H9 (cell line): ENCODE data around the gene TOR4A. TPM values are rescaled to one million over a fixed set of nuclear protein-coding genes. Genes with fewer than 3 reads are reported as not detected.

ENCODE experiments used
- DNase-seq: peaks from one replicate; pipeline ENCODE4 v3.0.0-alpha.2; 2017
- H2AFZ ChIP-seq: one replicate; pipeline ENCODE4 v1.6.1; 2013; ENCODE audit warnings: mild to moderate bottlenecking, low read length, control low read depth, moderate library complexity
- H2AK5ac ChIP-seq: 2 replicates; pipeline ENCODE4 v1.6.1; 2013; ENCODE audit warnings: low read length, control low read depth, mixed read lengths; ENCODE audit not compliant: insufficient read length
- H2BK120ac ChIP-seq: one replicate; pipeline ENCODE4 v1.6.1; 2013; ENCODE audit warnings: low read depth, mild to moderate bottlenecking, low read length, control low read depth, inconsistent platforms; ENCODE audit not compliant: poor library complexity, severe bottlenecking
- H2BK12ac ChIP-seq: 2 replicates; pipeline ENCODE4 v1.6.1; 2013; ENCODE audit warnings: low read length, control low read depth, mixed read lengths, low read depth; ENCODE audit not compliant: insufficient read length
- H2BK15ac ChIP-seq: 2 replicates; pipeline ENCODE4 v1.6.1; 2013; ENCODE audit warnings: low read depth, low read length, control low read depth
- H2BK20ac ChIP-seq: one replicate; pipeline ENCODE4 v1.6.1; 2013; ENCODE audit warnings: low read depth, mild to moderate bottlenecking, low read length, control low read depth, inconsistent platforms; ENCODE audit not compliant: poor library complexity, severe bottlenecking
- H2BK5ac ChIP-seq: 2 replicates; pipeline ENCODE4 v1.6.1; 2013; ENCODE audit warnings: low read length, control low read depth, mixed read lengths; ENCODE audit not compliant: insufficient read length
- H3K14ac ChIP-seq: 2 replicates; pipeline ENCODE4 v1.6.1; 2013; ENCODE audit warnings: low read length, control low read depth; ENCODE audit not compliant: insufficient read depth
- H3K18ac ChIP-seq: 2 replicates; pipeline ENCODE4 v1.6.1; 2013; ENCODE audit warnings: low read depth, mild to moderate bottlenecking, mixed read lengths, low read length, control low read depth; ENCODE audit not compliant: insufficient read length
- H3K23ac ChIP-seq: 2 replicates; pipeline ENCODE4 v1.6.1; 2013; ENCODE audit warnings: low read length, control low read depth, mixed read lengths, low read depth; ENCODE audit not compliant: insufficient read length
- H3K23me2 ChIP-seq: 2 replicates; pipeline ENCODE4 v1.6.1; 2013; ENCODE audit warnings: low read depth, mild to moderate bottlenecking, mixed read lengths, low read length, control low read depth; ENCODE audit not compliant: insufficient read length, poor library complexity, severe bottlenecking
- H3K27ac ChIP-seq: 2 replicates; pipeline ENCODE4 v1.5.1; 2013; ENCODE audit warnings: low read length, control low read depth, mixed read lengths, low read depth; ENCODE audit not compliant: insufficient read length
- H3K27me3 ChIP-seq: 2 replicates; pipeline ENCODE4 v1.6.1; 2013; ENCODE audit warnings: low read length, control low read depth, inconsistent platforms; ENCODE audit not compliant: insufficient read depth
- H3K4ac ChIP-seq: 2 replicates; pipeline ENCODE4 v1.6.1; 2013; ENCODE audit warnings: low read depth, mild to moderate bottlenecking, control low read depth, inconsistent platforms, low read length, moderate library complexity
- H3K4me1 ChIP-seq: 2 replicates; pipeline ENCODE4 v1.6.1; 2013; ENCODE audit warnings: low read length, control low read depth, inconsistent platforms; ENCODE audit not compliant: insufficient read depth
- H3K4me2 ChIP-seq: 2 replicates; pipeline ENCODE4 v1.6.1; 2013; ENCODE audit warnings: low read length, control low read depth, mixed read lengths; ENCODE audit not compliant: insufficient read length, insufficient read depth
- H3K56ac ChIP-seq: 2 replicates; pipeline ENCODE4 v1.6.1; 2013; ENCODE audit warnings: low read depth, mild to moderate bottlenecking, mixed read lengths, low read length, control low read depth; ENCODE audit not compliant: insufficient read length
- H3K79me1 ChIP-seq: 2 replicates; pipeline ENCODE4 v1.6.1; 2013; ENCODE audit warnings: low read depth, mild to moderate bottlenecking, moderate library complexity, low read length, control low read depth, inconsistent platforms; ENCODE audit not compliant: insufficient read depth, poor library complexity, severe bottlenecking
- H3K79me2 ChIP-seq: 2 replicates; pipeline ENCODE4 v1.6.1; 2013; ENCODE audit warnings: low read length, control low read depth, inconsistent platforms; ENCODE audit not compliant: insufficient read depth
- H3K9ac ChIP-seq: 2 replicates; pipeline ENCODE4 v1.6.1; 2013; ENCODE audit warnings: low read length, control low read depth, mixed read lengths; ENCODE audit not compliant: insufficient read length; ENCODE audit errors: extremely low read depth
- H3K9me3 ChIP-seq: one replicate; pipeline ENCODE4 v1.6.1; 2013; ENCODE audit warnings: low read depth, low read length, inconsistent platforms; ENCODE audit not compliant: control insufficient read depth
- H3T11ph ChIP-seq: one replicate; pipeline ENCODE4 v1.6.1; 2013; ENCODE audit warnings: mild to moderate bottlenecking, low read length, control low read depth, inconsistent platforms
- H4K20me1 ChIP-seq: one replicate; pipeline ENCODE4 v1.6.1; 2013; ENCODE audit not compliant: control insufficient read depth, insufficient read length, insufficient read depth
- H4K5ac ChIP-seq: 2 replicates; pipeline ENCODE4 v1.6.1; 2013; ENCODE audit warnings: low read depth, mild to moderate bottlenecking, mixed read lengths, low read length, control low read depth; ENCODE audit not compliant: insufficient read length
- H4K8ac ChIP-seq: replicated peaks from 2 replicates; pipeline ENCODE4 v1.6.1; 2013; ENCODE audit warnings: low read length, control low read depth, mixed read lengths, low read depth; ENCODE audit not compliant: insufficient read length
- H4K91ac ChIP-seq: 2 replicates; pipeline ENCODE4 v1.6.1; 2013; ENCODE audit warnings: low read depth, mild to moderate bottlenecking, moderate library complexity, mixed read lengths, low read length, control low read depth; ENCODE audit not compliant: insufficient read length
- H3K27ac Mint-ChIP-seq, 3 experiments: 2 replicates in 2 of 3; 3 replicates in 1 of 3; pipeline ENCODE4 v1.8.0; 2020 to 2021; ENCODE audit warnings: mixed read lengths in 3 of 3, mild to moderate bottlenecking in 1 of 3, moderate library complexity in 1 of 3
- H3K27me3 Mint-ChIP-seq: 2 replicates; pipeline ENCODE4 v1.8.0; 2021; ENCODE audit warnings: low read depth, mild to moderate bottlenecking, moderate library complexity, mixed read lengths
- H3K36me3 Mint-ChIP-seq, 3 experiments: 2 replicates in 2 of 3; 3 replicates in 1 of 3; pipeline ENCODE4 v1.8.0; 2020 to 2021; ENCODE audit warnings: low read depth in 3 of 3, mixed read lengths in 3 of 3; ENCODE audit not compliant: insufficient read depth in 1 of 3
- H3K4me1 Mint-ChIP-seq, 2 experiments: 2 replicates each; pipeline ENCODE4 v1.8.0; 2020; ENCODE audit warnings: mixed read lengths in 2 of 2
- H3K4me3 Mint-ChIP-seq, 2 experiments: 2 replicates in 1 of 2; 3 replicates in 1 of 2; pipeline ENCODE4 v1.8.0; 2020 to 2021; ENCODE audit warnings: mild to moderate bottlenecking in 2 of 2, mixed read lengths in 2 of 2, moderate library complexity in 1 of 2
- H3K9me3 Mint-ChIP-seq, 2 experiments: 2 replicates in 1 of 2; 3 replicates in 1 of 2; pipeline ENCODE4 v1.8.0; 2020; ENCODE audit warnings: mild to moderate bottlenecking in 2 of 2, mixed read lengths in 2 of 2, moderate library complexity in 1 of 2
- CTCF ChIP-seq: fragments of 200-600 bp; sonication (generic); conservative IDR thresholded peaks from 3 replicates; pipeline ENCODE4 v1.8.0; 2021; ENCODE audit warnings: antibody characterized with exemption, mild to moderate bottlenecking
- WGBS: extraction: QIAGEN DNeasy Blood & Tissue Kit; methylation state at CpG from one replicate; pipeline ENCODE4 v1.1.7; 2013; ENCODE audit warnings: missing lambda C conversion rate, low lambda C conversion rate, mixed read lengths; ENCODE audit not compliant: insufficient read length; ENCODE audit errors: extremely low coverage; 5-methylcytosine and 5-hydroxymethylcytosine counted together
- total RNA-seq: library from RNA; stranded (reverse); gene quantifications from 2 replicates; pipeline ENCODE4 v1.2.1, GENCODE V29; 2021

Gene TOR4A
- total RNA-seq, 1 experiment from 2014 or later, result 6.2 TPM

- DNase-seq, result no peak
- Mint-ChIP-seq H3K36me3 (peaks cover 11 to 50% (median 38%) of the 10 kb centered on the region in 3 experiments; a peak in 6 of 7 replicates), H3K4me3 (no peak overlapping the region; a peak in 1 of 5 replicates), H3K27ac (no peak overlapping the region), H3K9me3 (no peaks in the 10 kb centered on the region), H3K4me1 (0 out of 4 replicates have a peak, but pooled peaks cover 0 to 3% of the 10 kb centered on the region in 2 experiments), H3K27me3 (no peaks in the 10 kb centered on the region; the same call in 1 of the 2 replicates)
- no peaks in the 10 kb centered on the region for H3K23me2 ChIP-seq
- TF ChIP-seq CTCF, result no peak
- no peak overlapping the region for H3K4me2 ChIP-seq
- H4K5ac ChIP-seq, result no peak overlapping the region
- no peaks in the 10 kb centered on the region for H3K79me2 ChIP-seq
- H3K14ac ChIP-seq, result no peak overlapping the region
- no peaks in the 10 kb centered on the region for H3K4me1 ChIP-seq
- no peaks in the 10 kb centered on the region for H3K9me3 ChIP-seq
- H2BK120ac ChIP-seq, result no peak overlapping the region
- no peaks in the 10 kb centered on the region for H3K79me1 ChIP-seq
- no peak overlapping the region for H2BK15ac ChIP-seq
- no peak overlapping the region for H2AK5ac ChIP-seq
- H3K27me3 ChIP-seq, result no peaks in the 10 kb centered on the region
- no peak overlapping the region for H2AFZ ChIP-seq
- H4K8ac ChIP-seq, result no peak overlapping the region
- no peak overlapping the region for H3K18ac ChIP-seq
- H3T11ph ChIP-seq, result no peak overlapping the region
- no peak overlapping the region for H2BK5ac ChIP-seq
- no peak overlapping the region for H3K4ac ChIP-seq
- no peak overlapping the region for H3K56ac ChIP-seq
- no peak overlapping the region for H4K91ac ChIP-seq
- H3K9ac ChIP-seq, result no peak overlapping the region
- whole genome bisulfite sequencing, result no CpG with 5 or more reads among the region's 10 CpGs
- no peak overlapping the region for H3K27ac ChIP-seq
- no peak overlapping the region for H2BK20ac ChIP-seq
- no peak overlapping the region for H2BK12ac ChIP-seq
- no peak overlapping the region for H3K23ac ChIP-seq
- no peaks in the 10 kb centered on the region for H4K20me1 ChIP-seq
These were observed 14.0 kb upstream of the TOR4A start for GRCh38 chr9:137263506-137263905.
